HK-2 (cell line): Measurements from ENCODE around the gene GOLGA6D.
"Not testable (repeated sequence)": the region's sequence is repeated elsewhere in the genome, so short reads cannot be mapped to it uniquely, and the experiment has no call there.

Source experiments
- DNase-seq: peaks from one replicate; pipeline ENCODE4 v3.0.0-alpha.2; 2018; ENCODE audit not compliant: unreplicated experiment

The GOLGA6D gene

GRCh38 chr15:75332093-75332492, 49.5 kb downstream of the GOLGA6D start:
- DNase-seq: not testable (repeated sequence)

- not testable (repeated sequence) for DNase-seq
These were observed 51.2 kb downstream of the GOLGA6D start for GRCh38 chr15:75333654-75334419.

GRCh38 chr15:75335313-75335704, 52.7 kb downstream of the GOLGA6D start:
- no peak for DNase-seq

GRCh38 chr15:75335705-75336355, 53.2 kb downstream of the GOLGA6D start, which contains the start of gene COMMD4:
TSS of gene COMMD4 (plus strand) at chr15:75336063. CDS start at chr15:75336090, 27 bp downstream.
- DNase-seq: peak; percentile 87

- DNase-seq: no peak
These were observed 56.1 kb downstream of the GOLGA6D start for GRCh38 chr15:75338661-75339240.

GRCh38 chr15:75339531-75340240, 57.1 kb downstream of the GOLGA6D start:
- no peak for DNase-seq

- no peak for DNase-seq
These were observed 59.6 kb downstream of the GOLGA6D start for GRCh38 chr15:75342221-75342620.

- not testable (repeated sequence) for DNase-seq
These were observed 61.3 kb downstream of the GOLGA6D start for GRCh38 chr15:75343953-75344352.
